ENCODE data around the gene RAN.
A peak's percentile ranks its signal among the peaks of the same experiment; 100 is the strongest.
"Not testable (repeated sequence)": the region's sequence is repeated elsewhere in the genome, so short reads cannot be mapped to it uniquely, and the experiment has no call there.

RAN gene

GRCh38 chr12:130849561-130850417 lies 22.1 kb upstream of the RAN start:
- no peak for DNase-seq (ENCODE audit: low spot score)

- no peak for DNase-seq (ENCODE audit: low spot score)
Observed at GRCh38 chr12:130850418-130851021, 21.3 kb upstream of the RAN start.

GRCh38 chr12:130856088-130856487 lies 15.8 kb upstream of the RAN start:
- DNase-seq (ENCODE audit: low spot score) = no peak

GRCh38 chr12:130858084-130858483 lies 13.8 kb upstream of the RAN start:
- no peak for DNase-seq (ENCODE audit: low spot score)

GRCh38 chr12:130859161-130859560 lies 12.7 kb upstream of the RAN start:
- no peak for DNase-seq (ENCODE audit: low spot score)

GRCh38 chr12:130860311-130860710 lies 11.6 kb upstream of the RAN start:
- DNase-seq (ENCODE audit: low spot score) = no peak

- no peak for DNase-seq (ENCODE audit: low spot score)
Observed at GRCh38 chr12:130862161-130862560, 9.7 kb upstream of the RAN start.

- not testable (repeated sequence) for DNase-seq (ENCODE audit: low spot score)
Observed at GRCh38 chr12:130862771-130863170, 9.1 kb upstream of the RAN start.

GRCh38 chr12:130863298-130863697 lies 8.6 kb upstream of the RAN start:
- DNase-seq (ENCODE audit: low spot score) = no peak

GRCh38 chr12:130868412-130868811 lies 3.5 kb upstream of the RAN start:
- DNase-seq (ENCODE audit: low spot score) = no peak

GRCh38 chr12:130870442-130871285 lies 1.2 kb upstream of the RAN start:
- peak; percentile 84 for DNase-seq (ENCODE audit: low spot score)

GRCh38 chr12:130872179-130873096 lies 572 bp downstream of the RAN start:
- DNase-seq (ENCODE audit: low spot score) = peak; percentile 78

GRCh38 chr12:130873106-130873795 lies 1.4 kb downstream of the RAN start:
- no peak for DNase-seq (ENCODE audit: low spot score)

- no peak for DNase-seq (ENCODE audit: low spot score)
Observed at GRCh38 chr12:130873825-130874224, 2.0 kb downstream of the RAN start.

- DNase-seq (ENCODE audit: low spot score) = no peak
Observed at GRCh38 chr12:130874696-130875095, 2.8 kb downstream of the RAN start.

GRCh38 chr12:130875193-130875592 lies 3.3 kb downstream of the RAN start:
- DNase-seq (ENCODE audit: low spot score) = no peak

GRCh38 chr12:130875708-130876107 lies 3.8 kb downstream of the RAN start:
- DNase-seq (ENCODE audit: low spot score) = not testable (repeated sequence)

- DNase-seq (ENCODE audit: low spot score) = no peak
Observed at GRCh38 chr12:130876297-130876696, 4.4 kb downstream of the RAN start.

- DNase-seq (ENCODE audit: low spot score) = no peak
Observed at GRCh38 chr12:130876758-130877157, 4.9 kb downstream of the RAN start.

GRCh38 chr12:130877333-130877732 lies 5.5 kb downstream of the RAN start:
- no peak for DNase-seq (ENCODE audit: low spot score)
